ENCODE data around the gene CPT1C.

Gene CPT1C

GRCh38 chr19:49730166-49730565, 39.2 kb downstream of the CPT1C start:
- H3K27ac ChIP-seq (ENCODE audit: insufficient read depth, low read depth, low read length, poor library complexity, severe bottlenecking), result no peak overlapping the region
- no peaks in the 10 kb centered on the region for H3K36me3 ChIP-seq (ENCODE audit: control insufficient read depth, insufficient read depth, low read length)
- no peaks in the 10 kb centered on the region for H3K4me1 ChIP-seq (ENCODE audit: control insufficient read depth, insufficient read depth, low read length)
- H3K4me3 ChIP-seq (ENCODE audit: insufficient read depth, low read depth, low read length), result no peak overlapping the region
- 93 to 97% methylated on average over 5 of the region's 5 CpGs for WGBS, 2 experiments
- H3K9me3 ChIP-seq (ENCODE audit: control insufficient read depth, low read length), result no peaks in the 10 kb centered on the region
- no peaks in the 10 kb centered on the region for H3K27me3 ChIP-seq (ENCODE audit: control insufficient read depth, insufficient read depth, low read length, poor library complexity, severe bottlenecking)

- Histone ChIP-seq H3K27me3 (ENCODE audit: control insufficient read depth, insufficient read depth, low read length, poor library complexity, severe bottlenecking) (no peaks in the 10 kb centered on the region), H3K36me3 (ENCODE audit: control insufficient read depth, insufficient read depth, low read length) (no peaks in the 10 kb centered on the region), H3K9me3 (ENCODE audit: control insufficient read depth, low read length) (no peaks in the 10 kb centered on the region), H3K4me3 (ENCODE audit: insufficient read depth, low read depth, low read length) (no peak overlapping the region), H3K27ac (ENCODE audit: insufficient read depth, low read depth, low read length, poor library complexity, severe bottlenecking) (no peak overlapping the region), H3K4me1 (ENCODE audit: control insufficient read depth, insufficient read depth, low read length) (no peaks in the 10 kb centered on the region)
- WGBS, 2 experiments, result 89 to 95% methylated on average over 4 of the region's 4 CpGs
Observed at GRCh38 chr19:49738268-49738667, 47.4 kb downstream of the CPT1C start.

GRCh38 chr19:49739098-49739497, 48.2 kb downstream of the CPT1C start:
- no peaks in the 10 kb centered on the region for H3K36me3 ChIP-seq (ENCODE audit: control insufficient read depth, insufficient read depth, low read length)
- WGBS, 2 experiments, result 85 to 95% methylated on average over 1 of the region's 1 CpG
- no peaks in the 10 kb centered on the region for H3K4me1 ChIP-seq (ENCODE audit: control insufficient read depth, insufficient read depth, low read length)
- H3K27me3 ChIP-seq (ENCODE audit: control insufficient read depth, insufficient read depth, low read length, poor library complexity, severe bottlenecking), result no peaks in the 10 kb centered on the region
- H3K4me3 ChIP-seq (ENCODE audit: insufficient read depth, low read depth, low read length), result no peak overlapping the region
- no peaks in the 10 kb centered on the region for H3K9me3 ChIP-seq (ENCODE audit: control insufficient read depth, low read length)
- no peak overlapping the region for H3K27ac ChIP-seq (ENCODE audit: insufficient read depth, low read depth, low read length, poor library complexity, severe bottlenecking)

GRCh38 chr19:49739933-49740332, 49.0 kb downstream of the CPT1C start:
- Histone ChIP-seq H3K4me3 (ENCODE audit: insufficient read depth, low read depth, low read length) (no peak overlapping the region), H3K9me3 (ENCODE audit: control insufficient read depth, low read length) (no peaks in the 10 kb centered on the region), H3K27me3 (ENCODE audit: control insufficient read depth, insufficient read depth, low read length, poor library complexity, severe bottlenecking) (no peaks in the 10 kb centered on the region), H3K27ac (ENCODE audit: insufficient read depth, low read depth, low read length, poor library complexity, severe bottlenecking) (no peak overlapping the region), H3K36me3 (ENCODE audit: control insufficient read depth, insufficient read depth, low read length) (no peaks in the 10 kb centered on the region), H3K4me1 (ENCODE audit: control insufficient read depth, insufficient read depth, low read length) (no peaks in the 10 kb centered on the region)
- 91 to 92% methylated on average over 10 of the region's 10 CpGs for WGBS, 2 experiments

GRCh38 chr19:49741210-49741844, 50.4 kb downstream of the CPT1C start:
- 91 to 93% methylated on average over 9 of the region's 9 CpGs for whole genome bisulfite sequencing, 2 experiments
- Histone ChIP-seq H3K4me3 (ENCODE audit: insufficient read depth, low read depth, low read length) (no peak overlapping the region), H3K36me3 (ENCODE audit: control insufficient read depth, insufficient read depth, low read length) (no peaks in the 10 kb centered on the region), H3K27me3 (ENCODE audit: control insufficient read depth, insufficient read depth, low read length, poor library complexity, severe bottlenecking) (no peaks in the 10 kb centered on the region), H3K4me1 (ENCODE audit: control insufficient read depth, insufficient read depth, low read length) (no peaks in the 10 kb centered on the region), H3K27ac (ENCODE audit: insufficient read depth, low read depth, low read length, poor library complexity, severe bottlenecking) (no peak overlapping the region), H3K9me3 (ENCODE audit: control insufficient read depth, low read length) (no peaks in the 10 kb centered on the region)

- Histone ChIP-seq H3K27me3 (ENCODE audit: control insufficient read depth, insufficient read depth, low read length, poor library complexity, severe bottlenecking) (no peaks in the 10 kb centered on the region), H3K27ac (ENCODE audit: insufficient read depth, low read depth, low read length, poor library complexity, severe bottlenecking) (no peak overlapping the region), H3K9me3 (ENCODE audit: control insufficient read depth, low read length) (no peaks in the 10 kb centered on the region), H3K4me3 (ENCODE audit: insufficient read depth, low read depth, low read length) (no peak overlapping the region), H3K4me1 (ENCODE audit: control insufficient read depth, insufficient read depth, low read length) (no peaks in the 10 kb centered on the region), H3K36me3 (ENCODE audit: control insufficient read depth, insufficient read depth, low read length) (no peaks in the 10 kb centered on the region)
- WGBS, 2 experiments, result 94 to 96% methylated on average over 23 of the region's 23 CpGs
Observed at GRCh38 chr19:49744946-49745381, 54.0 kb downstream of the CPT1C start.

GRCh38 chr19:49746206-49746958, 55.5 kb downstream of the CPT1C start:
- WGBS, 2 experiments, result 84 to 85% methylated on average over 52 of the region's 52 CpGs
- no peak overlapping the region for H3K27ac ChIP-seq (ENCODE audit: insufficient read depth, low read depth, low read length, poor library complexity, severe bottlenecking)
- no peaks in the 10 kb centered on the region for H3K27me3 ChIP-seq (ENCODE audit: control insufficient read depth, insufficient read depth, low read length, poor library complexity, severe bottlenecking)
- no peaks in the 10 kb centered on the region for H3K9me3 ChIP-seq (ENCODE audit: control insufficient read depth, low read length)
- no peaks in the 10 kb centered on the region for H3K36me3 ChIP-seq (ENCODE audit: control insufficient read depth, insufficient read depth, low read length)
- no peak overlapping the region for H3K4me3 ChIP-seq (ENCODE audit: insufficient read depth, low read depth, low read length)
- no peaks in the 10 kb centered on the region for H3K4me1 ChIP-seq (ENCODE audit: control insufficient read depth, insufficient read depth, low read length)

- WGBS, 2 experiments, result 86 to 88% methylated on average over 6 of the region's 6 CpGs
- Histone ChIP-seq H3K9me3 (ENCODE audit: control insufficient read depth, low read length) (no peaks in the 10 kb centered on the region), H3K27me3 (ENCODE audit: control insufficient read depth, insufficient read depth, low read length, poor library complexity, severe bottlenecking) (no peaks in the 10 kb centered on the region), H3K4me1 (ENCODE audit: control insufficient read depth, insufficient read depth, low read length) (no peaks in the 10 kb centered on the region), H3K36me3 (ENCODE audit: control insufficient read depth, insufficient read depth, low read length) (no peaks in the 10 kb centered on the region), H3K4me3 (ENCODE audit: insufficient read depth, low read depth, low read length) (no peak overlapping the region), H3K27ac (ENCODE audit: insufficient read depth, low read depth, low read length, poor library complexity, severe bottlenecking) (no peak overlapping the region)
Observed at GRCh38 chr19:49749055-49749716, 58.3 kb downstream of the CPT1C start.

GRCh38 chr19:49749771-49750170, 58.9 kb downstream of the CPT1C start:
- H3K27ac ChIP-seq (ENCODE audit: insufficient read depth, low read depth, low read length, poor library complexity, severe bottlenecking), result no peak overlapping the region
- H3K36me3 ChIP-seq (ENCODE audit: control insufficient read depth, insufficient read depth, low read length), result no peaks in the 10 kb centered on the region
- no peaks in the 10 kb centered on the region for H3K9me3 ChIP-seq (ENCODE audit: control insufficient read depth, low read length)
- H3K27me3 ChIP-seq (ENCODE audit: control insufficient read depth, insufficient read depth, low read length, poor library complexity, severe bottlenecking), result no peaks in the 10 kb centered on the region
- 87 to 88% methylated on average over 1 of the region's 1 CpG for whole genome bisulfite sequencing, 2 experiments
- no peak overlapping the region for H3K4me3 ChIP-seq (ENCODE audit: insufficient read depth, low read depth, low read length)
- no peaks in the 10 kb centered on the region for H3K4me1 ChIP-seq (ENCODE audit: control insufficient read depth, insufficient read depth, low read length)

GRCh38 chr19:49752701-49753100, 61.8 kb downstream of the CPT1C start:
- no peak overlapping the region for H3K27ac ChIP-seq (ENCODE audit: insufficient read depth, low read depth, low read length, poor library complexity, severe bottlenecking)
- no peaks in the 10 kb centered on the region for H3K36me3 ChIP-seq (ENCODE audit: control insufficient read depth, insufficient read depth, low read length)
- H3K27me3 ChIP-seq (ENCODE audit: control insufficient read depth, insufficient read depth, low read length, poor library complexity, severe bottlenecking), result no peaks in the 10 kb centered on the region
- H3K9me3 ChIP-seq (ENCODE audit: control insufficient read depth, low read length), result no peaks in the 10 kb centered on the region
- no peak overlapping the region for H3K4me3 ChIP-seq (ENCODE audit: insufficient read depth, low read depth, low read length)
- 87 to 100% methylated on average over 1 of the region's 1 CpG for WGBS, 2 experiments
- no peaks in the 10 kb centered on the region for H3K4me1 ChIP-seq (ENCODE audit: control insufficient read depth, insufficient read depth, low read length)
